Measurements from ENCODE around the gene WNT7B.

DNA sequence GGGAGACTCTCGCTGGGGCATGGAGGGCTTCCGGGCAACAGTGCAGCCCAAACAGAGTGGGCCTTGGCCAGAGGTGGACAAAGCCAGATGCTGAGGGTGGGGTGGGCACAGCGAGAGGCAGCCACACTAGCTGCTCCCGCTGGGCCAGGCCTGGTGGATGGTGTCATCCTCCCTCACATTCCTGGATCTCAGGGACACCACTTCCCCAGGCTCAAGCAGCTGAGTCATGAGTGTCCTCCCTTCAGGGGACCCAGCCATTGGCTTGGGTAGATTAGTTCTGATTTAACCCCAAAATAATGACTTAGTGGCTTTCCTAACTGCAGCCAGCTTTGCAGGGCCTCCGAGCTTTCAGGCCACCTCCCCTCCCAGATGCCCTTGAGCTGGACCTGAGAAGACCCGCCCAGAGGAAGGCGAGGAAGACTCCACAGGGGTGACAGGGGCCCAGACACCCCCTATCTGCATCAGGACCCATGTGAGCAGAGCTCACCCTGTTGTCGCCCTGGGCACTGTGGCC lies 25.9 kb upstream of the WNT7B start:
- no peak for TF ChIP-seq EZH2 (IDR thresholded peaks at IDR 0.05; ENCODE audit: borderline replicate concordance, low read depth, low read length, poor library complexity, severe bottlenecking)
- TF ChIP-seq, protein P1, sequence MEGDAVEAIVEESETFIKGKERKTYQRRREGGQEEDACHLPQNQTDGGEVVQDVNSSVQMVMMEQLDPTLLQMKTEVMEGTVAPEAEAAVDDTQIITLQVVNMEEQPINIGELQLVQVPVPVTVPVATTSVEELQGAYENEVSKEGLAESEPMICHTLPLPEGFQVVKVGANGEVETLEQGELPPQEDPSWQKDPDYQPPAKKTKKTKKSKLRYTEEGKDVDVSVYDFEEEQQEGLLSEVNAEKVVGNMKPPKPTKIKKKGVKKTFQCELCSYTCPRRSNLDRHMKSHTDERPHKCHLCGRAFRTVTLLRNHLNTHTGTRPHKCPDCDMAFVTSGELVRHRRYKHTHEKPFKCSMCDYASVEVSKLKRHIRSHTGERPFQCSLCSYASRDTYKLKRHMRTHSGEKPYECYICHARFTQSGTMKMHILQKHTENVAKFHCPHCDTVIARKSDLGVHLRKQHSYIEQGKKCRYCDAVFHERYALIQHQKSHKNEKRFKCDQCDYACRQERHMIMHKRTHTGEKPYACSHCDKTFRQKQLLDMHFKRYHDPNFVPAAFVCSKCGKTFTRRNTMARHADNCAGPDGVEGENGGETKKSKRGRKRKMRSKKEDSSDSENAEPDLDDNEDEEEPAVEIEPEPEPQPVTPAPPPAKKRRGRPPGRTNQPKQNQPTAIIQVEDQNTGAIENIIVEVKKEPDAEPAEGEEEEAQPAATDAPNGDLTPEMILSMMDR (conservative IDR thresholded peaks at IDR 0.05; ENCODE audit: low read depth, low read length) = no peak
